Measurements from ENCODE around the gene ADARB2. TPM values are rescaled to one million over a fixed set of nuclear protein-coding genes. Genes with fewer than 3 reads are reported as not detected.

The ADARB2 gene
- total and polyA plus RNA-seq, 10 of the 15 experiments (the other 5 are each of a cell fraction or from before 2014, with no cell fraction given) = 0.02 to 4.1 (median 0.76) TPM

- in situ Hi-C loops (cut with MboI) (no loop called here), intact Hi-C loops (cut with micrococcal nuclease; ENCODE audit: unreplicated experiment) (no loop called here)
- CTCF ChIA-PET = no interaction called here
- FAIRE-seq (no peak), DNase-seq (ENCODE audit: low read depth, low spot score) (no peak), ATAC-seq (no peak)
- H3K9ac ChIP-seq (ENCODE audit: control insufficient read depth, insufficient read depth, low read length) = no peak overlapping the region
- POLR2A ChIA-PET = no interaction called here
- H3K4me1 ChIP-seq (ENCODE audit: control insufficient read depth, insufficient read depth, low read length) = no peaks in the 10 kb centered on the region
- no peak overlapping the region for H3K4me3 ChIP-seq
- H2AFZ ChIP-seq (ENCODE audit: control insufficient read depth, low read depth, low read length) = no peak overlapping the region
- RAD21 ChIA-PET (ENCODE audit: unreplicated experiment) = no interaction called here
- H3K9me3 ChIP-seq (replicated peaks; ENCODE audit: control insufficient read depth, insufficient read depth, low read length) = no peaks in the 10 kb centered on the region
- no peak overlapping the region for H3K4me2 ChIP-seq (ENCODE audit: control insufficient read depth, insufficient read depth)
- H3K79me2 ChIP-seq (ENCODE audit: control insufficient read depth, insufficient read depth, low read length) = no peaks in the 10 kb centered on the region
- WGBS (ENCODE audit: insufficient coverage, insufficient replicate concordance, low lambda C conversion rate, missing lambda C conversion rate) = 53% methylated on average over 27 of the region's 27 CpGs
- peaks cover 0 to 2% of the 10 kb centered on the region in 2 experiments; a peak in 2 of 4 replicates for H3K27me3 ChIP-seq (replicated peaks in 1 of 2; ENCODE audit: control insufficient read depth in 2 of 2, insufficient read depth in 2 of 2, low read length in 1 of 2)
- SMC1A ChIA-PET (ENCODE audit: uncharacterized antibody, unreplicated experiment) = no interaction called here
- H3K36me3 ChIP-seq (ENCODE audit: control insufficient read depth in 2 of 2, insufficient read depth in 2 of 2, low read length in 1 of 2) = no peaks in the 10 kb centered on the region
- no TSS peak for BruUV-seq (replicated peaks)
- no peak overlapping the region for H3K27ac ChIP-seq (ENCODE audit: control insufficient read depth, insufficient read depth)
- no peaks in the 10 kb centered on the region for H4K20me1 ChIP-seq (ENCODE audit: control insufficient read depth, insufficient read depth)
- no peak for TF ChIP-seq SP1 (IDR thresholded peaks at IDR 0.05; ENCODE audit: low read depth, low read length)
- no peak for TF ChIP-seq BMI1 (IDR thresholded peaks at IDR 0.05; ENCODE audit: borderline replicate concordance)
- no peak for TF ChIP-seq YBX1 (IDR thresholded peaks at IDR 0.05)
- no peak for TF ChIP-seq RELB (IDR thresholded peaks at IDR 0.05; ENCODE audit: low read depth)
- TF ChIP-seq TCF3 (IDR thresholded peaks at IDR 0.05; ENCODE audit: borderline replicate concordance, insufficient read depth, low read depth, low read length) = no peak
- TF ChIP-seq POLR2AphosphoS5 (IDR thresholded peaks at IDR 0.05; ENCODE audit: low read length) = no peak
- TF ChIP-seq, protein P1, sequence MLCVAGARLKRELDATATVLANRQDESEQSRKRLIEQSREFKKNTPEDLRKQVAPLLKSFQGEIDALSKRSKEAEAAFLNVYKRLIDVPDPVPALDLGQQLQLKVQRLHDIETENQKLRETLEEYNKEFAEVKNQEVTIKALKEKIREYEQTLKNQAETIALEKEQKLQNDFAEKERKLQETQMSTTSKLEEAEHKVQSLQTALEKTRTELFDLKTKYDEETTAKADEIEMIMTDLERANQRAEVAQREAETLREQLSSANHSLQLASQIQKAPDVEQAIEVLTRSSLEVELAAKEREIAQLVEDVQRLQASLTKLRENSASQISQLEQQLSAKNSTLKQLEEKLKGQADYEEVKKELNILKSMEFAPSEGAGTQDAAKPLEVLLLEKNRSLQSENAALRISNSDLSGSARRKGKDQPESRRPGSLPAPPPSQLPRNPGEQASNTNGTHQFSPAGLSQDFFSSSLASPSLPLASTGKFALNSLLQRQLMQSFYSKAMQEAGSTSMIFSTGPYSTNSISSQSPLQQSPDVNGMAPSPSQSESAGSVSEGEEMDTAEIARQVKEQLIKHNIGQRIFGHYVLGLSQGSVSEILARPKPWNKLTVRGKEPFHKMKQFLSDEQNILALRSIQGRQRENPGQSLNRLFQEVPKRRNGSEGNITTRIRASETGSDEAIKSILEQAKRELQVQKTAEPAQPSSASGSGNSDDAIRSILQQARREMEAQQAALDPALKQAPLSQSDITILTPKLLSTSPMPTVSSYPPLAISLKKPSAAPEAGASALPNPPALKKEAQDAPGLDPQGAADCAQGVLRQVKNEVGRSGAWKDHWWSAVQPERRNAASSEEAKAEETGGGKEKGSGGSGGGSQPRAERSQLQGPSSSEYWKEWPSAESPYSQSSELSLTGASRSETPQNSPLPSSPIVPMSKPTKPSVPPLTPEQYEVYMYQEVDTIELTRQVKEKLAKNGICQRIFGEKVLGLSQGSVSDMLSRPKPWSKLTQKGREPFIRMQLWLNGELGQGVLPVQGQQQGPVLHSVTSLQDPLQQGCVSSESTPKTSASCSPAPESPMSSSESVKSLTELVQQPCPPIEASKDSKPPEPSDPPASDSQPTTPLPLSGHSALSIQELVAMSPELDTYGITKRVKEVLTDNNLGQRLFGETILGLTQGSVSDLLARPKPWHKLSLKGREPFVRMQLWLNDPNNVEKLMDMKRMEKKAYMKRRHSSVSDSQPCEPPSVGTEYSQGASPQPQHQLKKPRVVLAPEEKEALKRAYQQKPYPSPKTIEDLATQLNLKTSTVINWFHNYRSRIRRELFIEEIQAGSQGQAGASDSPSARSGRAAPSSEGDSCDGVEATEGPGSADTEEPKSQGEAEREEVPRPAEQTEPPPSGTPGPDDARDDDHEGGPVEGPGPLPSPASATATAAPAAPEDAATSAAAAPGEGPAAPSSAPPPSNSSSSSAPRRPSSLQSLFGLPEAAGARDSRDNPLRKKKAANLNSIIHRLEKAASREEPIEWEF (IDR thresholded peaks at IDR 0.05; ENCODE audit: insufficient replicate concordance, low read depth, low read length) = no peak
- TF ChIP-seq NBN (IDR thresholded peaks at IDR 0.05) = no peak
- no peak for TF ChIP-seq EGR1 (IDR thresholded peaks at IDR 0.05; ENCODE audit: borderline replicate concordance in 1 of 2, low read depth in 2 of 2, low read length in 2 of 2)
- no peak for TF ChIP-seq EED (IDR thresholded peaks at IDR 0.05; ENCODE audit: low read depth)
- TF ChIP-seq, protein P2, sequence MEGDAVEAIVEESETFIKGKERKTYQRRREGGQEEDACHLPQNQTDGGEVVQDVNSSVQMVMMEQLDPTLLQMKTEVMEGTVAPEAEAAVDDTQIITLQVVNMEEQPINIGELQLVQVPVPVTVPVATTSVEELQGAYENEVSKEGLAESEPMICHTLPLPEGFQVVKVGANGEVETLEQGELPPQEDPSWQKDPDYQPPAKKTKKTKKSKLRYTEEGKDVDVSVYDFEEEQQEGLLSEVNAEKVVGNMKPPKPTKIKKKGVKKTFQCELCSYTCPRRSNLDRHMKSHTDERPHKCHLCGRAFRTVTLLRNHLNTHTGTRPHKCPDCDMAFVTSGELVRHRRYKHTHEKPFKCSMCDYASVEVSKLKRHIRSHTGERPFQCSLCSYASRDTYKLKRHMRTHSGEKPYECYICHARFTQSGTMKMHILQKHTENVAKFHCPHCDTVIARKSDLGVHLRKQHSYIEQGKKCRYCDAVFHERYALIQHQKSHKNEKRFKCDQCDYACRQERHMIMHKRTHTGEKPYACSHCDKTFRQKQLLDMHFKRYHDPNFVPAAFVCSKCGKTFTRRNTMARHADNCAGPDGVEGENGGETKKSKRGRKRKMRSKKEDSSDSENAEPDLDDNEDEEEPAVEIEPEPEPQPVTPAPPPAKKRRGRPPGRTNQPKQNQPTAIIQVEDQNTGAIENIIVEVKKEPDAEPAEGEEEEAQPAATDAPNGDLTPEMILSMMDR (IDR thresholded peaks at IDR 0.05 in 2 of 3, conservative IDR thresholded peaks at IDR 0.05 in 1 of 3; ENCODE audit: control insufficient read depth in 2 of 3, extremely low read depth in 1 of 3, insufficient read depth in 1 of 3, low read depth in 3 of 3, low read length in 3 of 3) = no peak
- TF ChIP-seq CHD4 (IDR thresholded peaks at IDR 0.05) = no peak
- no peak for TF ChIP-seq ZBTB11 (CRISPR knock-in tag; IDR thresholded peaks at IDR 0.05)
These were observed 564.2 kb downstream of the ADARB2 start for GRCh38 chr10:1173091-1173490.

Measured in GM12878 (cell line).